Panc1 (cell line): ENCODE data around the gene CCDC89. TPM values are rescaled to one million over a fixed set of nuclear protein-coding genes. Genes with fewer than 3 reads are reported as not detected.

Experiments
- ATAC-seq: fragments of 200-7000 bp; cut with Tn5 transposase; 2 replicates; pipeline ENCODE4 v1.9.1; 2020; ENCODE audit warnings: mild to moderate bottlenecking, moderate library complexity
- BruUV-seq: library from RNA; stranded (reverse); fragments of 400-500 nt; replicated peaks from 2 replicates; lab custom pipeline; 2021; lab: Mats Ljungman, UMichigan
- CTCF ChIA-PET: fragments of 300-600 bp; sonication (Branson Sonifier 250); formaldehyde crosslinking; loops from one replicate; lab custom pipeline; 2022; ENCODE audit warnings: antibody characterized with exemption; lab: Charles Lee
- POLR2A ChIA-PET: fragments of 300-600 bp; sonication (Branson Sonifier 250); formaldehyde crosslinking; loops from one replicate; lab custom pipeline; 2022; ENCODE audit warnings: antibody characterized with exemption; lab: Charles Lee
- DNase-seq: peaks from one replicate; pipeline ENCODE4 v3.0.0-alpha.2; 2010; ENCODE audit warnings: low read depth, low spot score
- H3K27ac ChIP-seq: 2 replicates; pipeline ENCODE4 v1.5.1; 2011; ENCODE audit warnings: mild to moderate bottlenecking, low read length, inconsistent platforms
- H3K27me3 ChIP-seq: fragments of 200-500 bp; sonication (Bioruptor generic); 2 replicates; pipeline ENCODE4 v1.6.0; 2014; ENCODE audit warnings: low read length, inconsistent platforms; ENCODE audit not compliant: control insufficient read depth, insufficient read depth
- H3K36me3 ChIP-seq: fragments of 200-500 bp; sonication (Bioruptor generic); 2 replicates; pipeline ENCODE4 v1.5.1; 2014; ENCODE audit warnings: inconsistent platforms, mild to moderate bottlenecking, low read length, moderate library complexity; ENCODE audit not compliant: control insufficient read depth, insufficient read depth
- H3K4me1 ChIP-seq: 2 replicates; pipeline ENCODE4 v1.5.1; 2011; ENCODE audit warnings: inconsistent platforms, mild to moderate bottlenecking, low read length, moderate library complexity; ENCODE audit not compliant: control insufficient read depth, insufficient read depth
- H3K4me3 ChIP-seq, 2 experiments: 2 replicates each; pipeline ENCODE4 v1.5.1; 2011 to 2012; ENCODE audit warnings: low read depth in 2 of 2, low read length in 2 of 2, mild to moderate bottlenecking in 2 of 2, inconsistent platforms in 1 of 2, moderate library complexity in 1 of 2
- H3K9me3 ChIP-seq: fragments of 200-500 bp; sonication (Bioruptor generic); 2 replicates; pipeline ENCODE4 v1.5.1; 2014; ENCODE audit warnings: low read depth, mild to moderate bottlenecking, inconsistent platforms, low read length, moderate library complexity; ENCODE audit not compliant: control insufficient read depth, insufficient read depth
- CTCF ChIP-seq: fragments of 450-650 bp; IDR thresholded peaks from 2 replicates; pipeline ENCODE4 v1.5.1; 2017; ENCODE audit warnings: mild to moderate bottlenecking
- POLR2AphosphoS5 ChIP-seq: IDR thresholded peaks from 2 replicates; pipeline ENCODE4 v1.6.1; 2012; ENCODE audit warnings: mild to moderate bottlenecking, low read depth, low read length, moderate library complexity
- REST ChIP-seq, 2 experiments: IDR thresholded peaks; 2 replicates each; pipeline ENCODE4 v1.6.1; 2011 to 2012; ENCODE audit warnings: low read depth in 2 of 2, control low read depth in 1 of 2, low read length in 1 of 2, mild to moderate bottlenecking in 1 of 2, moderate library complexity in 1 of 2; ENCODE audit not compliant: insufficient read depth in 1 of 2
- SIN3A ChIP-seq: IDR thresholded peaks from 2 replicates; pipeline ENCODE4 v1.6.1; 2012; ENCODE audit warnings: low read depth, mild to moderate bottlenecking, low read length, moderate library complexity, borderline replicate concordance; ENCODE audit not compliant: insufficient read depth
- TCF7L2 ChIP-seq: IDR thresholded peaks from 2 replicates; pipeline ENCODE4 v1.6.1; 2011; ENCODE audit warnings: mild to moderate bottlenecking, low read depth, low read length, inconsistent platforms
- in situ Hi-C: cut with HindIII; loops from 2 replicates; pipeline ENCODE4 v1.10.0; 2016; ENCODE audit warnings: low sequenced_read_pairs, low pct_unique_long_range_greater_than_20kb
- intact Hi-C: fragments of 100-400 bp; cut with micrococcal nuclease; formaldehyde crosslinking; loops from one replicate; pipeline ENCODE4 v1.10.0; 2022; ENCODE audit not compliant: unreplicated experiment
- total RNA-seq: library from RNA; stranded (reverse); gene quantifications from one replicate; pipeline ENCODE4 v1.2.1, GENCODE V29; 2021; ENCODE audit not compliant: unreplicated experiment

The CCDC89 gene
- total RNA-seq, 1 experiment from 2014 or later, result 1.7 TPM

- BruUV-seq, result TSS peak; percentile 74
- H3K4me1 ChIP-seq, result peaks cover 39% of the 10 kb centered on the region
- intact Hi-C loops, result loop anchor here (5.0 kb wide), 2 partner anchors 36 to 66 kb away; partner anchors contain the start of genes DLG2 and TMEM126B
- peak overlapping the region; percentile 68 to 98 for H3K4me3 ChIP-seq
- in situ Hi-C loops, result no loop called here
- ATAC-seq (no peak), DNase-seq (no peak)
- ChIA-PET POLR2A (interaction anchor here (0.7 kb wide), 3 partner anchors 32 to 136 kb away, joined by 4 to 11 read pairs (median 6); no protein-coding TSS in a partner anchor), CTCF (no interaction called here)
- TF ChIP-seq SIN3A (no peak; the same call in 1 of the 2 replicates), CTCF (no peak), POLR2AphosphoS5 (no peak), TCF7L2 (no peak)
- H3K9me3 ChIP-seq, result no peaks in the 10 kb centered on the region
- peak overlapping the region; percentile 90 for H3K27ac ChIP-seq
- H3K27me3 ChIP-seq, result no peaks in the 10 kb centered on the region
- peaks cover 38% of the 10 kb centered on the region for H3K36me3 ChIP-seq
Observed at GRCh38 chr11:85663080-85663752, 22.8 kb downstream of the CCDC89 start.

GRCh38 chr11:85661972-85662664 is 23.9 kb downstream of the CCDC89 start:
- no TSS peak for BruUV-seq
- POLR2A ChIA-PET, result no interaction called here
- no peak for TF ChIP-seq TCF7L2
- no peak for TF ChIP-seq SIN3A
- TF ChIP-seq POLR2AphosphoS5, result no peak
- TF ChIP-seq REST (IDR thresholded peaks at IDR 0.05; ENCODE audit: insufficient read depth in 1 of 2, low read depth in 2 of 2, low read length in 1 of 2), result no peak
- no peak for TF ChIP-seq CTCF
- no peak for ATAC-seq
- Histone ChIP-seq H3K4me3 (peak overlapping the region; percentile 68 to 98), H3K36me3 (peaks cover 49% of the 10 kb centered on the region), H3K4me1 (peaks cover 39% of the 10 kb centered on the region), H3K9me3 (no peaks in the 10 kb centered on the region), H3K27ac (peak overlapping the region; percentile 64), H3K27me3 (no peaks in the 10 kb centered on the region)
- DNase-seq, result no peak
- in situ Hi-C loops (no loop called here), intact Hi-C loops (loop anchor here (5.0 kb wide), 2 partner anchors 35 to 65 kb away; partner anchors contain the start of genes DLG2 and TMEM126B)
- CTCF ChIA-PET, result no interaction called here
